Activated B cell treated with CpG ODN at 0.5 μM for 24 hours (primary cell): ENCODE data around the gene ITGB6. TPM values are rescaled to one million over a fixed set of nuclear protein-coding genes. Genes with fewer than 3 reads are reported as not detected.

Experiments
- ATAC-seq: fragments of 200-7000 bp; cut with Tn5 transposase; one replicate; pipeline ENCODE4 v1.10.0; 2021; ENCODE audit warnings: low read depth, mild to moderate bottlenecking, moderate library complexity
- CTCF ChIA-PET: fragments of 350-600 bp; sonication (Branson Sonifier 250); formaldehyde crosslinking; loops from one replicate; lab custom pipeline; 2021; ENCODE audit warnings: antibody characterized with exemption; lab: Charles Lee
- POLR2A ChIA-PET: fragments of 350-600 bp; sonication (Branson Sonifier 250); formaldehyde crosslinking; loops from one replicate; lab custom pipeline; 2021; ENCODE audit warnings: antibody characterized with exemption; lab: Charles Lee
- DNase-seq: peaks from one replicate; pipeline ENCODE4 v3.0.0; 2022
- H3K27ac Mint-ChIP-seq: one replicate; pipeline ENCODE4 v1.8.0; 2020; ENCODE audit warnings: mixed read lengths
- H3K27me3 Mint-ChIP-seq: one replicate; pipeline ENCODE4 v1.8.0; 2021; ENCODE audit warnings: mixed read lengths
- H3K36me3 Mint-ChIP-seq: one replicate; pipeline ENCODE4 v1.8.0; 2021; ENCODE audit warnings: low read depth, mixed read lengths
- H3K4me1 Mint-ChIP-seq: one replicate; pipeline ENCODE4 v1.8.0; 2021; ENCODE audit warnings: mixed read lengths
- H3K4me3 Mint-ChIP-seq: one replicate; pipeline ENCODE4 v1.8.0; 2020; ENCODE audit warnings: mild to moderate bottlenecking, mixed read lengths
- H3K9me3 Mint-ChIP-seq: one replicate; pipeline ENCODE4 v1.8.0; 2020; ENCODE audit warnings: mixed read lengths
- CTCF ChIP-seq: fragments of 200-600 bp; IDR thresholded peaks from one replicate; pipeline ENCODE4 v1.8.0; 2022; ENCODE audit warnings: antibody characterized with exemption, mild to moderate bottlenecking
- intact Hi-C: fragments of 100-400 bp; cut with micrococcal nuclease; formaldehyde crosslinking; loops from one replicate; pipeline ENCODE4 v1.15.1; 2024
- total RNA-seq: library from RNA; stranded (reverse); gene quantifications from 2 replicates; pipeline ENCODE4 v1.2.3, GENCODE V29; 2022

Gene ITGB6
- total RNA-seq, 1 donor from 2014 or later = not detected

GRCh38 chr2:160201849-160202539, 1.9 kb upstream of the ITGB6 start:
- H3K4me3 Mint-ChIP-seq = no peak overlapping the region
- H3K36me3 Mint-ChIP-seq = no peaks in the 10 kb centered on the region
- intact Hi-C loops = loop anchor here (10.0 kb wide), 1 partner anchor 327 kb away; no protein-coding TSS in a partner anchor
- H3K9me3 Mint-ChIP-seq = peaks cover 4% of the 10 kb centered on the region
- H3K27me3 Mint-ChIP-seq = no peaks in the 10 kb centered on the region
- ChIA-PET POLR2A (no interaction called here), CTCF (no interaction called here)
- DNase-seq (no peak), ATAC-seq (no peak)
- no peak for TF ChIP-seq CTCF
- H3K27ac Mint-ChIP-seq = no peak overlapping the region
- peaks cover 6% of the 10 kb centered on the region for H3K4me1 Mint-ChIP-seq

- TF ChIP-seq CTCF = no peak
- Mint-ChIP-seq H3K27me3 (no peaks in the 10 kb centered on the region), H3K36me3 (no peaks in the 10 kb centered on the region), H3K4me1 (peaks cover 3% of the 10 kb centered on the region), H3K27ac (no peak overlapping the region), H3K4me3 (no peak overlapping the region), H3K9me3 (no peaks in the 10 kb centered on the region)
- ChIA-PET CTCF (no interaction called here), POLR2A (no interaction called here)
- intact Hi-C loops = loop anchor here (10.0 kb wide), 1 partner anchor 326 kb away; no protein-coding TSS in a partner anchor
- ATAC-seq (no peak), DNase-seq (no peak)
Measured at GRCh38 chr2:160200921-160201320, 849 bp upstream of the ITGB6 start.

GRCh38 chr2:160199053-160199452, 1.0 kb downstream of the ITGB6 start:
- intact Hi-C loops = no loop called here
- CTCF ChIA-PET = no interaction called here
- Mint-ChIP-seq H3K27ac (no peak overlapping the region), H3K4me3 (no peak overlapping the region), H3K4me1 (peaks cover 3% of the 10 kb centered on the region), H3K36me3 (no peaks in the 10 kb centered on the region), H3K27me3 (no peaks in the 10 kb centered on the region), H3K9me3 (no peaks in the 10 kb centered on the region)
- ATAC-seq = no peak
- DNase-seq = no peak
- no peak for TF ChIP-seq CTCF
- POLR2A ChIA-PET = no interaction called here

- intact Hi-C loops = no loop called here
- ChIA-PET CTCF (no interaction called here), POLR2A (no interaction called here)
- no peak overlapping the region for H3K4me3 Mint-ChIP-seq
- no peaks in the 10 kb centered on the region for H3K27me3 Mint-ChIP-seq
- H3K27ac Mint-ChIP-seq = no peak overlapping the region
- DNase-seq (no peak), ATAC-seq (no peak)
- H3K4me1 Mint-ChIP-seq = peaks cover 3% of the 10 kb centered on the region
- H3K9me3 Mint-ChIP-seq = no peaks in the 10 kb centered on the region
- no peak for TF ChIP-seq CTCF
- H3K36me3 Mint-ChIP-seq = no peaks in the 10 kb centered on the region
Measured at GRCh38 chr2:160197587-160197986, 2.5 kb downstream of the ITGB6 start.

GRCh38 chr2:160194946-160195345, 5.1 kb downstream of the ITGB6 start:
- Mint-ChIP-seq H3K4me1 (no peaks in the 10 kb centered on the region), H3K27me3 (peaks cover 6% of the 10 kb centered on the region), H3K27ac (no peak overlapping the region), H3K4me3 (no peak overlapping the region), H3K36me3 (no peaks in the 10 kb centered on the region), H3K9me3 (no peaks in the 10 kb centered on the region)
- ChIA-PET POLR2A (interaction anchor here (0.6 kb wide), 1 partner anchor 1089 kb away, joined by 4 read pairs; no protein-coding TSS in a partner anchor), CTCF (interaction anchor here (1.2 kb wide), 1 partner anchor 21 kb away, joined by 3 read pairs; no protein-coding TSS in a partner anchor)
- DNase-seq (no peak), ATAC-seq (no peak)
- intact Hi-C loops = no loop called here
- no peak for TF ChIP-seq CTCF
